Chondrocyte (in vitro differentiated cells): Measurements from ENCODE around the gene ATP8B4. TPM values are rescaled to one million over a fixed set of nuclear protein-coding genes. Genes with fewer than 3 reads are reported as not detected.
"Not testable (repeated sequence)": the region's sequence is repeated elsewhere in the genome, so short reads cannot be mapped to it uniquely, and the experiment has no call there.

Experiments used
- DNase-seq: peaks from one replicate; pipeline ENCODE4 v3.0.0; 2021; ENCODE audit warnings: mixed read lengths, low spot score
- H3K27ac Mint-ChIP-seq: one replicate; pipeline ENCODE4 v1.8.0; 2021; ENCODE audit warnings: mild to moderate bottlenecking, moderate library complexity, mixed read lengths; ENCODE audit not compliant: unreplicated experiment
- H3K27me3 Mint-ChIP-seq: 2 replicates; pipeline ENCODE4 v1.8.0; 2021; ENCODE audit warnings: low read depth, mixed read lengths
- H3K36me3 Mint-ChIP-seq: 2 replicates; pipeline ENCODE4 v1.8.0; 2021; ENCODE audit warnings: low read depth, mixed read lengths
- H3K4me1 Mint-ChIP-seq: 2 replicates; pipeline ENCODE4 v1.8.0; 2021; ENCODE audit warnings: low read depth, mild to moderate bottlenecking, mixed read lengths
- H3K4me3 Mint-ChIP-seq: one replicate; pipeline ENCODE4 v1.8.0; 2021; ENCODE audit warnings: mild to moderate bottlenecking, moderate library complexity, mixed read lengths; ENCODE audit not compliant: unreplicated experiment
- H3K9me3 Mint-ChIP-seq: 2 replicates; pipeline ENCODE4 v1.8.0; 2021; ENCODE audit warnings: low read depth, mixed read lengths
- CTCF ChIP-seq: fragments of 200-600 bp; sonication (generic); IDR thresholded peaks from 2 replicates; pipeline ENCODE4 v1.5.0; 2021; ENCODE audit warnings: antibody characterized with exemption, mild to moderate bottlenecking, moderate library complexity
- total RNA-seq: library from RNA; stranded (reverse); gene quantifications from 3 replicates; pipeline ENCODE4 v1.2.1, GENCODE V29; 2021

Gene ATP8B4
- total RNA-seq, 1 donor from 2014 or later = not detected

- no peak for DNase-seq
- Mint-ChIP-seq H3K27ac (no peak overlapping the region), H3K4me1 (no peaks in the 10 kb centered on the region), H3K27me3 (peaks cover 33% of the 10 kb centered on the region), H3K9me3 (peaks cover 14% of the 10 kb centered on the region), H3K4me3 (no peak overlapping the region), H3K36me3 (peaks cover 6% of the 10 kb centered on the region)
- TF ChIP-seq CTCF = no peak
These were observed 18.5 kb downstream of the ATP8B4 start for GRCh38 chr15:50100486-50100885.

DNA sequence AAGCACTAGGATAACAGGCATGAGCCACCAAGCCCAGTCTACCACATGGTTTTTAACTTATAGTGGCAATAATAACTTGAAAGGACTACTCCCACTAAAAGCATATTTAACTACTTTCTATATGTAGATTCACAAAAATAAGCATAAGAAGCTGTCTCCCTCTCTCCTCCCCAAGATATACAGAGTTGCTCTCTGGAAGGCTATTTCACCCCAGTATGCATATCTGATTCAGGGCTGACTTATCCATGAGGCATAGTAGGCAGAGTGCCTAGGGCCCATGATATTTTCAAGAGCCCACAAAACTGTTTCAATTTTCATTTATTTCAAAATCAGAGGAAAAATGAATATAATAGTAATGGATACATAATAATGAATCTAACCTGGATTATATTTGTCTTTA is 20.5 kb downstream of the ATP8B4 start:
- H3K4me3 Mint-ChIP-seq = no peak overlapping the region
- no peak overlapping the region for H3K27ac Mint-ChIP-seq

GRCh38 chr15:50095938-50096821 is 22.9 kb downstream of the ATP8B4 start:
- Mint-ChIP-seq H3K36me3 (no peaks in the 10 kb centered on the region), H3K4me3 (no peak overlapping the region), H3K27me3 (peaks cover 11% of the 10 kb centered on the region)

More for the DNA sequence above, 20.5 kb downstream of the ATP8B4 start:
- Mint-ChIP-seq H3K36me3 (peaks cover 5% of the 10 kb centered on the region), H3K4me1 (no peaks in the 10 kb centered on the region), H3K9me3 (peaks cover 10% of the 10 kb centered on the region), H3K27me3 (peaks cover 27% of the 10 kb centered on the region)
- no peak for DNase-seq
- TF ChIP-seq CTCF = no peak

GRCh38 chr15:50089386-50089785 is 29.6 kb downstream of the ATP8B4 start:
- H3K27me3 Mint-ChIP-seq = peaks cover 14% of the 10 kb centered on the region
- H3K4me1 Mint-ChIP-seq, H3K4me3 Mint-ChIP-seq, H3K36me3 Mint-ChIP-seq, DNase-seq, H3K27ac Mint-ChIP-seq, H3K9me3 Mint-ChIP-seq: not testable (repeated sequence)

More at GRCh38 chr15:50095938-50096821, 22.9 kb downstream of the ATP8B4 start:
- Mint-ChIP-seq H3K9me3 (no peaks in the 10 kb centered on the region), H3K4me1 (no peaks in the 10 kb centered on the region), H3K27ac (no peak overlapping the region)
- DNase-seq = no peak
- no peak for TF ChIP-seq CTCF

DNA sequence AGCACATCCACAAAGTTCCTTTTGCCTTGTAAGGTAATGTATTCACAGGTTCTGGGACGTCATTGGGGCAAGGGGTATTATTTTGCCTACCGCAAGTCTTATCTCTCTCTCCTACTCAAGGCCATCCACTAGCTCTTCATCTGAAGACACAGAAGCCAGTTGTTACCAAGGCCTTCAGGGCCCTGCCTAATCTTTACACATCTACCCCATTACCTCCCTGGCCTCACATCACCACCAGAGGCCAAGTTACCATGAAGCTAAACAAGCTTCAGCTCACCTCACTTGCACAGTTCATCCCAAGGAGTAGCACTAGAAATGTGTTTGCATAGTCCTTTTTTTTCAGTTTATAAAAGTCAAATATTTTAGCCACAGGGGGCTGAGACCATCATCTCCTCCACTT is 34.1 kb downstream of the ATP8B4 start:
- no peak for DNase-seq
- no peak overlapping the region for H3K27ac Mint-ChIP-seq
- H3K27me3 Mint-ChIP-seq = peaks cover 11% of the 10 kb centered on the region
- no peaks in the 10 kb centered on the region for H3K36me3 Mint-ChIP-seq
- no peaks in the 10 kb centered on the region for H3K4me1 Mint-ChIP-seq
- TF ChIP-seq CTCF = no peak
- no peak overlapping the region for H3K4me3 Mint-ChIP-seq
- H3K9me3 Mint-ChIP-seq = peaks cover 2% of the 10 kb centered on the region
